Smooth muscle cell (in vitro differentiated cells): ENCODE results near the gene RC3H1. TPM values are rescaled to one million over a fixed set of nuclear protein-coding genes. Genes with fewer than 3 reads are reported as not detected.

Experiments used
- DNase-seq: peaks from one replicate; lab custom pipeline; 2025; ENCODE audit not compliant: unreplicated experiment; lab: John Stamatoyannopoulos, UW
- H2AFZ ChIP-seq: fragments of 200-600 bp; sonication (generic); 2 replicates; pipeline ENCODE4 v1.6.0; 2016; ENCODE audit warnings: antibody characterized with exemption, low read depth, mild to moderate bottlenecking
- H3F3A ChIP-seq: fragments of 200-600 bp; sonication (generic); 2 replicates; pipeline ENCODE4 v1.6.0; 2017; ENCODE audit warnings: antibody characterized with exemption, low read depth
- H3K27ac ChIP-seq: fragments of 200-600 bp; sonication (generic); 2 replicates; pipeline ENCODE4 v1.5.1; 2016; ENCODE audit warnings: low read depth, mild to moderate bottlenecking
- H3K27me3 ChIP-seq: fragments of 200-600 bp; sonication (generic); 2 replicates; pipeline ENCODE4 v1.6.1; 2016; ENCODE audit warnings: low read depth, mild to moderate bottlenecking
- H3K36me3 ChIP-seq: fragments of 200-600 bp; sonication (generic); 2 replicates; pipeline ENCODE4 v1.5.1; 2016; ENCODE audit warnings: low read depth
- H3K4me1 ChIP-seq: fragments of 200-600 bp; sonication (generic); 2 replicates; pipeline ENCODE4 v1.5.1; 2016; ENCODE audit warnings: low read depth
- H3K4me2 ChIP-seq: fragments of 200-600 bp; sonication (generic); 2 replicates; pipeline ENCODE4 v1.6.0; 2016; ENCODE audit warnings: mild to moderate bottlenecking
- H3K4me3 ChIP-seq: fragments of 200-600 bp; sonication (generic); 2 replicates; pipeline ENCODE4 v1.5.1; 2016; ENCODE audit warnings: mild to moderate bottlenecking
- H3K79me2 ChIP-seq: fragments of 200-600 bp; sonication (generic); 2 replicates; pipeline ENCODE4 v1.6.0; 2016; ENCODE audit warnings: low read depth, mild to moderate bottlenecking
- H3K9ac ChIP-seq: fragments of 200-600 bp; sonication (generic); 2 replicates; pipeline ENCODE4 v1.6.0; 2016; ENCODE audit warnings: low read depth
- H3K9me3 ChIP-seq: fragments of 200-600 bp; sonication (generic); replicated peaks from 2 replicates; pipeline ENCODE4 v1.5.1; 2016; ENCODE audit warnings: low read depth
- H4K20me1 ChIP-seq: fragments of 200-600 bp; sonication (generic); 2 replicates; pipeline ENCODE4 v1.6.0; 2016; ENCODE audit warnings: low read depth
- CTCF ChIP-seq: fragments of 200-600 bp; sonication (generic); IDR thresholded peaks from 2 replicates; pipeline ENCODE4 v1.5.1; 2017; ENCODE audit warnings: borderline replicate concordance, mild to moderate bottlenecking, antibody characterized with exemption; ENCODE audit not compliant: insufficient read depth, poor library complexity, severe bottlenecking
- WGBS: methylation state at CpG from one replicate; pipeline ENCODE4 v1.1.7; 2016; ENCODE audit warnings: low lambda C conversion rate; 5-methylcytosine and 5-hydroxymethylcytosine counted together
- polyA plus RNA-seq: library from polyadenylated mRNA; unstranded; fragments of >200 nt; fragmentation: Nextera tagmentation; extraction: Ambion mirVana; gene quantifications from 2 replicates; pipeline ENCODE4 v1.2.1, GENCODE V29; 2016
- small RNA-seq: library from RNA; depleted of rRNA; stranded (forward); fragments of <200 nt; gene quantifications from one replicate; pipeline ENCODE3, GENCODE V24; 2014
- total RNA-seq: library from RNA; depleted of rRNA; stranded (reverse); fragments of >200 nt; gene quantifications from 2 replicates; pipeline ENCODE4 v1.2.3, GENCODE V29; 2014

RC3H1 gene
- total and polyA plus RNA-seq, 2 experiments from 2014 or later, result 3.9 to 21.6 TPM

GRCh38 chr1:173884701-173885100 lies 137.5 kb downstream of the RC3H1 start:
- Histone ChIP-seq H3K4me2 (no peak overlapping the region), H2AFZ (no peak overlapping the region), H3K79me2 (no peaks in the 10 kb centered on the region), H3K27me3 (no peaks in the 10 kb centered on the region), H3K27ac (no peak overlapping the region), H3K4me1 (no peaks in the 10 kb centered on the region), H3K9me3 (no peaks in the 10 kb centered on the region), H3F3A (no peaks in the 10 kb centered on the region), H3K9ac (no peak overlapping the region), H4K20me1 (peaks cover 3% of the 10 kb centered on the region), H3K4me3 (no peak overlapping the region), H3K36me3 (peaks cover 9% of the 10 kb centered on the region)
- WGBS, result 97% methylated on average over 5 of the region's 5 CpGs
- TF ChIP-seq CTCF, result no peak
- DNase-seq, result no peak

Small RNA genes within 50 kb of the gene (small RNA-seq; reads per million reads assigned to genes)
- not detected for gene RNA5SP67
- 0.71 reads per million, percentile 24 among the genes with 10 or more reads in this experiment for gene RNA5SP68

Other genes with a start within 250 kb of the RC3H1 start
- gene DARS2, start 197.7 kb downstream of the RC3H1 start, total RNA-seq, result 16.9 and 19.3 TPM in 2 replicates
- 7.7 and 10.1 TPM in 2 replicates for gene DARS2, start 197.7 kb downstream of the RC3H1 start, polyA plus RNA-seq
- gene CENPL, start 197.5 kb downstream of the RC3H1 start, total RNA-seq, result 14.6 and 15.6 TPM in 2 replicates
- gene CENPL, start 197.5 kb downstream of the RC3H1 start, polyA plus RNA-seq, result 3.5 and 6.1 TPM in 2 replicates
- 206 and 276 TPM in 2 replicates for gene GAS5, start 154.4 kb downstream of the RC3H1 start, total RNA-seq
- 104 and 156 TPM in 2 replicates for gene GAS5, start 154.4 kb downstream of the RC3H1 start, polyA plus RNA-seq
- gene ZBTB37, start 154.0 kb downstream of the RC3H1 start, total RNA-seq, result 6.6 and 9.1 TPM in 2 replicates
- 0.77 and 0.98 TPM in 2 replicates for gene ZBTB37, start 154.0 kb downstream of the RC3H1 start, polyA plus RNA-seq
- 0.49 and 0.63 TPM in 2 replicates for gene SERPINC1, start 105.0 kb downstream of the RC3H1 start, total RNA-seq
- gene SERPINC1, start 105.0 kb downstream of the RC3H1 start, polyA plus RNA-seq, result 0.56 TPM in 1 of 2 replicates, not detected in the other
- gene RABGAP1L, start 137.2 kb upstream of the RC3H1 start, total RNA-seq, result 24.7 and 35.3 TPM in 2 replicates
- gene RABGAP1L, start 137.2 kb upstream of the RC3H1 start, polyA plus RNA-seq, result 4.8 and 10.0 TPM in 2 replicates